HS-27A (cell line): ENCODE data around the gene VAC14.
A peak's percentile ranks its signal among the peaks of the same experiment; 100 is the strongest.

Experiments
- DNase-seq: peaks from one replicate; pipeline ENCODE4 v3.0.0-alpha.2; 2012; ENCODE audit warnings: low read depth, missing footprints

The VAC14 gene

GRCh38 chr16:70764632-70765031 is 36.3 kb downstream of the VAC14 start:
- DNase-seq: no peak

GRCh38 chr16:70760221-70760620 is 40.7 kb downstream of the VAC14 start:
- DNase-seq: no peak

- no peak for DNase-seq
These were observed 41.3 kb downstream of the VAC14 start for GRCh38 chr16:70759666-70760065.

GRCh38 chr16:70758786-70759185 is 42.2 kb downstream of the VAC14 start:
- DNase-seq: no peak

- no peak for DNase-seq
These were observed 43.8 kb downstream of the VAC14 start for GRCh38 chr16:70757183-70757582.

GRCh38 chr16:70756071-70756470 is 44.9 kb downstream of the VAC14 start:
- no peak for DNase-seq

GRCh38 chr16:70754851-70755600 is 45.9 kb downstream of the VAC14 start:
- DNase-seq: no peak

- no peak for DNase-seq
These were observed 46.6 kb downstream of the VAC14 start for GRCh38 chr16:70754371-70754770.

GRCh38 chr16:70753694-70754325 is 47.1 kb downstream of the VAC14 start:
- DNase-seq: no peak

GRCh38 chr16:70753228-70753627 is 47.7 kb downstream of the VAC14 start:
- DNase-seq: no peak

GRCh38 chr16:70752426-70752825 is 48.5 kb downstream of the VAC14 start:
- no peak for DNase-seq

- no peak for DNase-seq
These were observed 49.4 kb downstream of the VAC14 start for GRCh38 chr16:70751593-70751992.

- no peak for DNase-seq
These were observed 50.0 kb downstream of the VAC14 start for GRCh38 chr16:70750893-70751467.

GRCh38 chr16:70749681-70750601 is 51.0 kb downstream of the VAC14 start:
- no peak for DNase-seq

- no peak for DNase-seq
These were observed 51.8 kb downstream of the VAC14 start for GRCh38 chr16:70749006-70749678.

GRCh38 chr16:70747703-70748631 is 53.0 kb downstream of the VAC14 start:
- no peak for DNase-seq

GRCh38 chr16:70746708-70747424 is 54.1 kb downstream of the VAC14 start:
- DNase-seq: peak; percentile 82

- peak; percentile 64 for DNase-seq
These were observed 54.8 kb downstream of the VAC14 start for GRCh38 chr16:70746040-70746707.

GRCh38 chr16:70745536-70746025 is 55.4 kb downstream of the VAC14 start:
- no peak for DNase-seq
